Middle frontal gyrus (tissue), 1 donor: Measurements from ENCODE around the gene BCAR1.
"Not testable (repeated sequence)": the region's sequence is repeated elsewhere in the genome, so short reads cannot be mapped to it uniquely, and the experiment has no call there.

Experiments used
- DNase-seq: peaks from one replicate; pipeline ENCODE4 v3.0.0-alpha.2; 2015; ENCODE audit warnings: low spot score; ENCODE audit errors: extremely low spot score

BCAR1 gene

DNA sequence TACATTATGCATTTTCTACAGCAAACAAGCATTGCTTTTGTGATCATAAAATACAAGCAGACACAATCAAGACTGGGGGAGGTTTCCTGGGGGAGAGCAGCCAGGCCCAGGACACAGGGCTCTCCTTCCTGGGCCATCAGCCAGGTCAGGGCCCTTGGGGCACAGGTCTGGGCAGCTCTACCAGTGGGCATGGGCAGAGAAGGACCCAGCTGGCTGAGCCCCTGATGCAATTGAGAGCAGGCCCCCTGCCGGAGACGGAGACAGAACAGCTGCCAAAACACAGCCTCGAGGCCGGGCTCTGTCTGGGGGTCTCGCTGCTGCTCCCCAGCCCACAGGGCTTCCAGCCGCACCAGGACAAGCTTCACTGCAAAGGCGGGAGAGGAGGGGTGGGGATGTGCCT, 10.8 kb downstream of the BCAR1 start:
- not testable (repeated sequence) for DNase-seq

GRCh38 chr16:75239542-75240122, 11.8 kb downstream of the BCAR1 start:
- no peak for DNase-seq

DNA sequence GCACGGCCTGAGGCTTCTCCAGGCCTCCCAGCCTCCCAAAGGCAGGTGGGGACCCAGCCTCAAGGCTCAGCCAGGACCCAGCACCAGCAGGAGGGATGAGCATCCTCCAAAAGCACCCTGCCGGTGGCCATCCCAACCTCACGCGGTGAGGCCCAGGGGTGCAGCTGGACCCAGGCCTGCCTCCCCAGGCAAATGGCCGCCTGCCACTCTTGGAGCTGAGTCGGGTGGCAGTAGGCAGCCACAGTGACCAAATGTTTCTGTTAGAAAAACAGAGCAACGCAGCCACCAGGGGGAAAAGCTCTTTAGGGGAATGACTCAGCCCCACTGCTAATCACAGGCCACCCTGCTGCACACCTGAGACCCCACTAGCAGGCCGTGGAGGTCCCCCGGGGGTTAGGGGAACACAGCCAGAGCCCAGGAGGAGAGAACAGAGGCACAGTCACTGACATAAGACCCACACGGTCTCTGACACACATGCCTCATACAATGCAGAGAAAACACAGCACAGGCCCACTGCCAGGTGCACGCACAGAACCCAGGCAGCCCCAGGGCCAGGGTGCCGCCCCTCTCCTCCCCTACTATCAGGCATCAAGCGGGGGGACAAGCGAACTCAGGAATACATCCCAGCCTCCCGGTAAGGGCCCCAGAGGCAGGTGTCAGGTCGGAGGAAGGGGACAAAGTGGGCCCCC, 12.4 kb downstream of the BCAR1 start:
- peak; percentile 61 for DNase-seq

DNA sequence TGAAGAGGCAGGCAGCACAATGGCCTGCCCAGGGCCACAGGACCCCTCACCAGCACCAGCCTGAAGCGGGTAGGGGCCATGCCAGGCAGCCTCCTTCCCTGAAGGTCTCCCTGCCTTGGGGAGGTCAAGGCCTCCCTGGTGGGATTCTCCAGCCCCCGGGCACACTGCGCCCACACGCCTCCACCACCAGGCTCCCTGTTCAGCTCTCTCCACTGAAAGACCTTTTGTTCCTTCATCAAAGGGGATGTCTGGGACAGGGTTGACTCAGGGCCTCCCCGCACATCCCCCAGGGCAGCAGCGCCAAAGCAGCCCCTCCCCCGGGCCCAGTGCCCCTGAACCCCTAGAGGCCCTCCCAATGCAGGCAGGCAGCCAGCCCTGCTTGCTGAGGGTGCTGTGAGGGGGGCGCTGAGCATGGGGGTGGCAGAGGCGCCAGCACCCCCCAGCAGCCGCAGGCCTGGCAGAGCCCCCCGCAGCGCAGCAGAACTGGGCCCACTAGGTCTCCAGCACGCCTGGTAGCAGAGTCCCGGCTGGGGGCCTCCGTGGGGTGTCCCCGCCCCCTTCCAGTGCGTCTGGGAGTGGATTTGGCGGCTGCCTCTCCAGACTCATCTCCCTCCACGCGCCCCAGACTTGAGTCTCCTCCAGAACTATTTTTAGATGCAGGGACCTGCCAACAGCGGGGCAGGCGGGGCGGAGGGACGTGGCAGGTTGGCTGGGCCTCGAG, 13.1 kb downstream of the BCAR1 start:
- DNase-seq = peak; percentile 72

- no peak for DNase-seq
Measured at GRCh38 chr16:75237398-75238131, 13.9 kb downstream of the BCAR1 start.

- DNase-seq = no peak
Measured at GRCh38 chr16:75236736-75237397, 14.6 kb downstream of the BCAR1 start.

- DNase-seq = no peak
Measured at GRCh38 chr16:75236232-75236631, 15.2 kb downstream of the BCAR1 start.

- no peak for DNase-seq
Measured at GRCh38 chr16:75235721-75236193, 15.7 kb downstream of the BCAR1 start.

- DNase-seq = no peak
Measured at GRCh38 chr16:75234856-75235696, 16.3 kb downstream of the BCAR1 start.

GRCh38 chr16:75233611-75233938, 17.8 kb downstream of the BCAR1 start:
- no peak for DNase-seq

- no peak for DNase-seq
Measured at GRCh38 chr16:75231570-75231969, 19.9 kb downstream of the BCAR1 start.

DNA sequence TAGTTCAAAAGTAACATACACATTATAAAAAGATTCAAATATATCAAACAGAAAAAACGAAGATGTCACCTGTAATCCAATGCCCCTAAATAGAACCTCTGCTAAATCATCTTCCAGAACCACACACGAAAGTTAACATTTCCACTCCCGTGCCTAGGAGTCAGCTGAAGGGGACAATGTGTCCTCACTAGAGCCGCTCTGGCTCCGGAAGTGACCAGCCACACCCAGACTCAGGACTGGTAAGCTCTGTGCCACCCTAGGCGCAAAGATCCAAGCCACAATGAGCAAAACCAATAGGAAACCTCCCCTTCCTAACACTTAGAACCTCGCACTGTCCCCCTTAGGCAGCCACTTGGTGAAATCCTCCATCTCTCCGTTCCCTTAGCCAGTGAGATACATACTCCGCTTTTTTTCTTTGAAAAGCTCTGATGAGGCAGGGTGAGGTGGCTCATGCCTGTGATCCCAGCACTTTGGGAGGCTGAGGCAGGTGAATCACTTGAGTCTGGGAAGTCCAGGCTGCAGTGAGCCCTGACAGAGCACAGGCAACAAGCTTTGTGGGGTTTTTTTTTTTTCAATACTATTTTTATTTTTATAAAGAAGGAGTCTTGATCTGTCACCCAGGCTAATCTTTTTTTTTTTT, 20.8 kb downstream of the BCAR1 start:
- no peak for DNase-seq

- no peak for DNase-seq
Measured at GRCh38 chr16:75229172-75230031, 22.0 kb downstream of the BCAR1 start.

DNA sequence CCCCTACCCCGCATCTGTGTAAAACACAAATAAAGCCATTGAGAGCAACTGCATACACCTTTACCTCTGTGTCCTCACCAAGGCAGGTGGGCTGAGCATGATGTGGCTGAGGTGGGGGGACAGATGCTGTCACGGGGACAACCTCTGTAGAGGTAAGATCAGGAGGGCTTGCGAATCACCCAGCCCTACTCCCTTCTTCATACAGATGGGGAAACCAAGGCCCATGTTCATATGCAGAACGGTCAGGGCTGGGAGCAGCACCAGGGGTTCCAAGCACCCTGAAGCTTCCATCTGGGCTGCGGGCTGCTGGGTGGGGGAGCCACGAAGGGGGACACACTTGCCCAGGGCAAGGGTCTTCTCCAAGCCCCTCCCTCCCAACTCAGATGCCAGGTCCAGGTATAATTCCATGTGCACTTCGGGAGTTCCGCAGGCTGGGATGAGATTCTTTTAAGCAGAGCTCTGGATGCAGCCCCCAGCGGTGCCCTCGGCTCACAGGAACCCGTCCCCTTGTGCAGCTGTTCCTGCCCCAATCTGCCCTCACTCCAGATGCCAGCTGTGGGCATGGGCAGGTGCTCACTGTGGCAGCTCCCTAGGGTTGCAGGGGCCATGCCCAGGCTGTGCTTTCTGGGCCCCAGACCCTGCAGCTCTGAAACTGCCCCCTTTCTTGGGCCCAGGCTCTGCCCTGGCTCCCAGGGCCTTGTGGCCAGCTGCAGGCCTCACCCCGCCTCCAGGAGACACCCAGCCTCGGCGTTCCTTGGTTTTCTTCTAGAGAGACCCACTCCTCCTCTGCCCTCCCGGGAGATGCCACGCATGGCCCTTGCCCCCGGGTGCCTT, 23.1 kb downstream of the BCAR1 start:
- no peak for DNase-seq

DNA sequence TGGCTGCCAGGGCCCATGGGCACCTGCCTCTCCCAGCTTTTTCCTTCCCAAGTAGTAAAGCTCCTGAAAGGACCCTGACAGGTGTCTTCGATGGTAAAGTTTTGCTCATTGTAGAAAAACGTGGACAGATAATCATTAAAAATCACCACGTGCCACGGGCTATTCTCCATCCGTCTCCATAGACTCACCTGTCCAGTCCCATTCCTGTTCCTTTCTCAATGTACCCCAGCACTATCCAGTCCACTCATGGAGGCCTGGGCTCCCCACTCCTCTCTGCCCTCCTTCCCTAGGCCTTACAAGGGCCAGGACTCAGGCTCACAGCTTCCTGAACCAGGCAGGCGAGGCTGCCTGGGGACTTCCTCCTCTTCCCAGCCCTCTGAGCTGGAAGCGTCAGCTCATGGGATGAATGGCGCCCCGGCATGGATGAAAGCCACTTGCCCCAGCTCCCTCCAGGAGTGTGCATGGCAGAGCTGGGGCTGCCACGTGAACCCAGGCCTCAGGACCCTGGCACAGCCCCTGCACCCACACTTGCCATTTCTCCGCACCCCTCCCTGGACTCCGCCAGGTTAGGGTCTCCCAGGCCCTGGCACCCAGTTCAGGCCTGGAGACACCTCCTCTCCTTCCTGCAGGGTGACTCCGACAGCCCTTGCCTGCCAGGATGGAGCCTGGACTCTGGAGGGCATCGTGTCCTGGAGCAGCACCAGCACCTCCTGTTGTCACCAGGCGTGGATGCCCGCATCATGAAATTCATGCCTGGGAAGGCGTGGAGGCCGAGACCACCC, 23.9 kb downstream of the BCAR1 start:
- no peak for DNase-seq

DNA sequence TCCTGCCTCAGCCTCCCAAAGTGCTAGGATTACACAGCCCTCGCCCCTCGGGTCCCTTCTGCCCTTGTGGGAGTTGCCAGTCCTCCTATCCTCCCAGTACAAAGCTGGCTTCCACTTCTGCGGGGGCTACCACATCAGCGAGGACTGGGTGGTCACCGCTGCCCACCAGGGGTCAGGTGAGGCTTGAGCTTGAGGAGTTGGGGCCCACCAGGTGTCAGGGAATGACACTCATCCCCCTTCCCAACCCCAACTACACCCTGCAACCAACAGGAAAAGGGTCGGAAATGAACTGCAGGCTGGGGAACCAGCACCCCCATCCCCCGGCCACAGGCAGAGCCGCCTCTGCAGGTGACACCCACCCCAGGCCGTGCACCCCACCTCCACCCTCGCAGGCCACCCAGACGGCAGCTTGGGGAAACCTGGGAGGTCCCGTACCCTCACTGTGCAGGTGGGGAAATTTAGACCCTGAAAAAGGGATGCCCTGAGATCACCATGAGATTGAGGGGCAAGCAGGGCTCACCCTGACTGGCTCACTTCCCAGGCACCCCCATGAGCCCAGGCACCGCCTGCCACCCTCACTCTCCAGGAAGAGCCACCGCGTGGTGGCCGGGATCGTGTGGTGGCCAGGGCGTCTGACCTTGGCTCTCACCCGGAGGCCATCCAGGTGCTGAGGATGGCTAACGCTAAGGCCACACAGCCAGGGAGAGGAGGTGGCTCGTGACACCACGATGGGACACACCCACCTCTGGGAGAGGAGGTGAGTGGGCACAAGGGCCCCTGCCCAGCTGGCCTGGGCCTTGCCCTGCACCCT, 24.7 kb downstream of the BCAR1 start:
- DNase-seq = no peak
